NCI-H2196 (cell line): ENCODE results near the gene PRDM16.

Experiments used
- DNase-seq: peaks from one replicate; lab custom pipeline; 2025; ENCODE audit not compliant: unreplicated experiment; lab: John Stamatoyannopoulos, UW

The PRDM16 gene

DNA sequence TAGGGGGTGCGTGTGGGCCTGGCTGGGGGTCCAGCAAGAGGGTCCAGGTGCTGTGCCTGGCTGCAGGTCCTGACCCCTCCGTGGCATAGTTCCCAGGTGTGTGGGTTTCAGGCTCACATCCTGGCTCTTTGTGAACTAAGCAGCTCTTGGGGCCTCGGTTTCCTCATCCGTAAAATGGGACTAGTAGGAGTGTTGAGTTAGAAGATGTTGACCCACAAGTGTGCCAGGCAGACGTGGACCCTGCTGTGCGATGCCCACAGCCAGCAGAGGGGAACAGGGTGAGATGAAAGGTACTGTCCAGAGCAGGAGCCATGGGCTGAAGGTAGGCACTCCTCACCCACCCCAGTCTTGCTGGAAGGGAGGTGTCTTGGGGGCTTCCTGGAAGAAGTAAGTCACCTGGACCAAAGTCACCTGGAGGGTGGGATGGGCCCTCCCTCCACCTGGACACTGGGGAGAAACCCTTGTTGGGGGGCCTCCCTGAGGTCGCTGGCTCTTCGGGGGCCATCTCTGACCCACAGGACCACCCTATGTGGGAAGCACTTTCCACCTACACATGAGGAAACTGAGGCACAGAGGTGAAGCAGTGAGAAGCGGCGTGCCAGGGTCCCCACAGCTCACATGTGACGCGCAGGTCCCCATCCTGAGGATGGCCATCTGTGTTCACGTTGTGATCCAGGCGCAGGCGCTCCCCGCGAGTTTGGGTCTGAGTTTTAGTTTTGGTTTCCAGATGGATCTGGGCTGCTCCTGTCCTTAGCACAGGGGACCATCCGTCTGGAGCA lies 386.9 kb downstream of the PRDM16 start:
- DNase-seq = no peak

DNA sequence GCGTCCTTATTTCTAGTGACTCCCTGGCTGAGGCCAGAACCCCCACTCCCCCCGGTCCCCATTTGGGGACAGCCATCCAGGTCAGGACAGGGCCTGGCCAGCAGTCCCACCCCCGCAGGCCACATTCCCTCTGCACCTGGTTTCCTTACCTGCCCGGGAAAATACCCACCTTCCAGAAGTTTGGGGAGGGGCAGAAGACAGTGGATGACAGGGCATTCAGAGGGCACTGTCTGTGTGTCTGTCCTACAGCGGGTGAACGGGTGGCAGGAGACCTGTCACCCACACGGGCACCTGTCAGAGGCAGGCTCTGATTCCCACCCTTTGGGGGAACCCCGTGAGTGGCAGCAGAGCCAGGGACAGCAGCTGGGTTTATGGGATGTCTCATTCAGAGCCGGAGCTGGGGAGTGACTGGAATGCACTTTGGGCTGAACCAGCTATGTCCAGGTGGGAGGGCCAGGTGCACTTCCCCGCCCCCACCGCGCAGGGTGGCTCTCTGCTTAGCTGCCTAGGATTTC lies 387.5 kb downstream of the PRDM16 start:
- DNase-seq = no peak

DNA sequence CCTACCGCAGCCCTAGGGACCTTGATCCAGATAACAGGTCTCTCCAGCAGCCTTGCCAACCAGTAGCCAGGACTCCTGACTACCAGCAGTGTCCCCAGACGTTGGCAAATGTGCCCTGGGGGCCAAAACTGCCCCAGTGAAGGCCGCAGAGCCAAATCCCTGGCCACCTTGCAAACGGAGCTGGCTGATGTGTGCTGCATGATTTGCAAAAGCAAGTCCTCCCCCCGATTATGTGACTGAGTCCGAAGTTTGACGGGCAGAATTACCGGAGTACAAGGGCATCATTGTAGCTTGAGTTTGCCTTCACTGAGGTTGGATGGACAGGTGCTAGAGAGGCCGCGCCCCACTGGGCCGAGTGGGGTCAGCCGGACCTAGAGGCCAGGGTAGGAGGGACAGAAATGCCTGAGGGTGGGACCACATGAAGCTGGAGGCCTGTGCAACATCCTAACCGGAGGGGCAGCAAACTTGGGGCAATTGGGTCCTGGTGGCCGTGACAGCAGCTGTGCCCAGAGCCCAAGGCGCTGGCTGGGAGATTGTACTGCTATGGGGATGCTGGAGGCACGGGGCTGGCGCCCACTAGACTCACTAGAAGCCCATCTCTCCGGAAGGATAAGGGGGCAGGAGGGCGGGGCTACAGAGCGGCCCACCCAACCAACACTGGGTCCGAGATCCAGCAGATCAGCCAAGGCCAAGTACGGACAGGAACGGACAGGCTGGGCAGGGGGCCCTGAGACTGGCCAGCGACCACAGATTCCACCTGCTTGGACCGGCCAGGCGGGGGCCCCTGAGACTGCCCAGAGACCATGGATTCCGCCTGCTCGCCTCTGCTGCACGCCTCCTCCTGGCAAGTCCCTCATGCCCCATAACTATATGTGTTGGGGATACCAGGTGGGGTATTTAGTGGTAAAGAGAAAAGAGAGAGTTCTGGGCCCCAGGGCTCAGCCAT lies 388.2 kb downstream of the PRDM16 start:
- DNase-seq = no peak

DNA sequence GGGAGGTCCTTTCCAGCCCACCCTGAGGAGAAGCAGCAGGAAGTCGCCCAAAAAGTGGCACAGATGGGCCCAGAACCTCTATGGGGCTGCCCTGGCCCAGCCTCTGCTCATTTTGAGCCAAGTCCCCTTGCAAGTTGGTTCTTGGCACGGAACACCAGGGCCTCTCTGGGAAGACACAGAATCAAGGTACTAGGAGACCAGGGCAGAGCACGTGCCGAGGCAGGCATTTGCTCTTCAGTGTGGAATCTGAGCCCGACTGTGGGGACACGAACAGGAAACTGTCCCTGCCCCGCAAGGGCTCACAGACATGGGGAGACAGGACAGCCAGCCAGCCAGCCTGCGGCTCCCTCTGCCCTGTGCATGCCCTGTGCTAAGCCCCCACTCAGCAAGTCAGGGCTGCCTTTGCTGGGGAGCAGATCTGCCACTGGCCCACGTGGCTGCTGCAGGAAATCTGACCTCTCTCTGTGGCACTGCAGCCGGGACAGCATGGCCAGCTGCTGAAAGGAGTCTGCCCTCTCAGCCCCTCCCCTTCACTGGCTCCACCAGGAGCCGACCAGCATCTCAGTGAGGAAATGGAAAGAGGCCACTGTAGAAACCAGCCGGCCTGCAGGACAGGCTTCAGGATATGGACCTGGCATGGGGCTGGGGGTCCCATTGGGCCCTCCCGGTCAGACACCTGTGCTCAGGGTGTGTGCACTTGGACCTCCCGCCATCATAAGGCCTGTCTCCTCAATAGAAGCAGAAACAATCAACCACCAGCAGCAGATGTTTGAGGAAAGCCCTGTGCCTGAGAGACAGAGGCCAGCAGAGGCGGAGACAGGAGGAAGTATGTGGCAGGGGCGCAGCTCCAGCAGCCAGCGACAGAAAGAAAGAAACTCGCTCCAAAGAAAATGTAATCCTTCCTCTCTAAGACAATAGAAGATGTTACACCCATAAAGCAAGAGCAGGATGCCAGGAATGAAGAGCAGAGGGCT lies 389.2 kb downstream of the PRDM16 start:
- DNase-seq = peak; percentile 39

DNA sequence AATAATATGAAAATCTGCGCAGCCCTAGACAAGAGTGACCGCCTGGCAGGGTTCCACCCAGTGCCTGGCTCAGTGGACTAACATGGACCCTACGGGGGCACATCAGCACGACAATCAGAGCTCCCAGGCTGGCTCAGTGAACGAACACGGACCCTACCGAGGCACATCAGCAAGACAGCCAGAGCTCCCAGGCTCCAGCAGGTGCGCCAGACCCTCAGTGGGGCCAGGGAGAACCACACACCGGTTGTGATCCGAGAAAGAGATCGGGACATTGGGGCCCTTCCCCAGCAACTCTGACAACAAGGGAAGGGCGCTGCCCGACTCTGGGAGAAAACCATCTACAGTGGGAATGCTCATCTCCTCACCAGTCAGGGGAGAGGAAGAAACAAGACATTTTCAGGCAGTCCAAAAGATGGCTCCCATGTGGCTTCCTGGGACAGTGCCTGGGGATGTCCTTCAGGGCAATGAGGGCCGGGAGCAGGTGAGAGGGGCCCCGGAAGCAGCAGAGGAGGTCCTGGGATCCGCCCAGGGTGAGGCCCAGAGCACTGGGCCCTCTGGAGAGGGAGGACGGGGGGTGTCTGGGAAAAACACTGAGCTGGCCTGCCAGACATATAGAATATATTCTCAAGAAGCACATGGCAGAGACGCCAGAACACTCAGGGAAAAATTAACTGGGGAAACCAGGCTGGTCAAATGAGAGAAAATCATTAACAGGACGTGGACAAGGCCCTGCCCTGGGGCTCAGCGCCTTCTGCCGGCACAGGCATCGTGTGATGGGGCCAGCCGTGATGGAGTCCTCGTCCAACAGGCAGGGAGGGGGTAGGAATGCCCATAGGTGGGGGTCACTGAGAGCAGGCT lies 390.3 kb downstream of the PRDM16 start:
- DNase-seq = no peak

DNA sequence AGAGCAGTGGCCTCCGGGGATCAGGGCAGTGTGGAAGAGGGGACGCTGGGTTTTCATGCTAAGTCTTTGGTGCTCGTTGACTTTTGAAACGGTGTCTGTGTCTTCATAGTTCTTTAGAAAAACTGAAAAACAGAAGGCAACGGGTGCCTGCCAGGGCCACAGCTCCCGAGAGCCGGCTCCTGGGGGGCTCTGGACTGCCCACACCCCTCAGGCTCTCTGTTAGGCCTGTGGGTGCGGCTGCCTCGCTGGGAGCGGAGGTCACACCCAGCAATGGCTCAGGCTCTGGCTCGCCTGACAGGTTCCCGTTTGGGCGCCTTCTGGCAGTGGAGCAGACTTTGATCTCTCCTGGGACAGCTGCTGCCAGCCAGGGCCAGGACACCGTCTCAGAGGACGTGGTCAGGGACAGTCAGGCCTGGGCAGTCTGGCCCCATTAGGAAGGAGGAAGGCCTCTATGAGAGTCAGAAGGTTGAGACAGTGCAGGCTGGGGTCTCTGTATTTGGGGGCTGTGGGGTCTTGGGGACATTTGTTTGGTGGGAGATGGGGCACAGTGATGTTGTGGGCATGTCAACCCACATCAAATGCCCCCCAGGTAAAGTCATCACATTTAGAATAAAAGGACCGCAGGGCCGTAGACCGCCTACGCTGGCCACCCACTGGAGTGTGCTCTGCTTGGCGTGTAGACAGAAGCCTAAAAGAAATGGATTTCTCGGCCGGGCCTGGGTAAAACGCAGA lies 391.1 kb downstream of the PRDM16 start:
- DNase-seq = no peak

DNA sequence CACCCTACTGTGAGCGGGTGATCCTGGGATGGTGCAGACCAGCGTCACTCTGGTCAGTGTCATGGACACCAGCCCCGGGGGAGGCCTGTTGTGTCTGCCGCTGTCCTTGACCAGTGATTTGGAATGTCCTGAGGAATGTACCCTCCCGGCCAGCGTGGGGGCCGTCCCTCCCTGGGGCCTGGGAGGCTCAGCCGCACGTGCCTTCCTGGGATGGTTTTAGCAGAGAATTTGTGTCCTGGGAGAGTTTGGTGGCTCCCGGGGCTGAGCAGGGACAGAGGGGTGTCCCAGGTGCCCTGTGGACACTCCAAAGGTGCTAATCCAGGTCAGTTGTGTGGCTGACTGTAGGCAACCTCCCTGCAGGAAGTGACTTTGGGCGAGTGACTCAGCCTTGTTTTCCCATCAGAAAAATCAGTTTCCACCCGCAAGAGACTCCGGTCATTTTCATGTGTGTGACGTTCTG lies 391.7 kb downstream of the PRDM16 start:
- no peak for DNase-seq

DNA sequence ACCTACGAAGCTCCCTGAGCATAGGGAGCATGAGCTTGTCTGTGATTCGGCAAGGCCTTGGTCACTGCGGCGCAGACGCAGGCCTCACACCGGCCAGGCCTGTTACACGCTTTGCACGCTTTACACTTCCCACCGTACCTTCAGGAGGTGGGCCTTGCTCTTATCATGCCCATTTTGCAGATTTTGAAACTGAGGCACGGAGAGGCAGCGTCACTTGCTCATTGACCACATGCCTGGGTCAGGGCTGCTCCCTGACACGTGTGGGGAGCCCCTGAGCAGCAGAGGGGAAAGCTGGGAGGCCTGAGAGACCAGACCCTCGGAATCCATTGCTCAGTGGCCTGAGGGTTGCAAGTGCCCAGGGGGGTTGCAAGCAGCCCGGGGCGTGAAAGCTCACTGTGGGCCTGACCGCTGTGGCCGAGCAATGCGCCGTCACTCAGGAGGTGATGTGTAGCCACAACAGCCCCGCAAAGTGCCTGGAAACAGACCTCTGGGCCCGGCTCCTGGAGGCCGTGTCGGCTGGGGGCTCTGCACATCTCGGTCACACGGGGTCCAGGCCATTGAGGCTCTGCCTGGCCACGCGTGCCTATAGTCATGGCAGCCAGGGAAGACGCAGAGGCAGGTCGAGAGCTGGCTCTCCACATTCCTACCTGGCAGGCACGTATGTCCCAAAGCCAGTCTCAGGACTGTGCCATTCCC lies 392.4 kb downstream of the PRDM16 start:
- no peak for DNase-seq

DNA sequence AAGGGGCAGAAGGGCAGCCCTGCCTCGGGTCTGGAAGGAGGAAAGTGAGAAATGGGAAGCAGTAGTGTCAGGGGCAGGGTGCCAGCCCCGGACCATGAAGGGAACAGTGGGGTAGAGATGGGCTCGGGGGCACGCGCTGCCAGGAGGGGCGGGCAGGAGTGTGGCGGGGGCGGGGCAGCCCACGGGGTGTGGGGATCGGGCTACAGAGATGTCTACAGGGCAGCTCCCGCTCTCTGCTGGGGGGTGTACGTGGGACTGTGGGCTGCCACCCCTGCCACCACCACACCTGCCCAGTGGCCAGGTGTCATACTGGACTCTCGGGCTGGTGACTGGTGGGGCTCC lies 392.9 kb downstream of the PRDM16 start:
- DNase-seq = no peak

DNA sequence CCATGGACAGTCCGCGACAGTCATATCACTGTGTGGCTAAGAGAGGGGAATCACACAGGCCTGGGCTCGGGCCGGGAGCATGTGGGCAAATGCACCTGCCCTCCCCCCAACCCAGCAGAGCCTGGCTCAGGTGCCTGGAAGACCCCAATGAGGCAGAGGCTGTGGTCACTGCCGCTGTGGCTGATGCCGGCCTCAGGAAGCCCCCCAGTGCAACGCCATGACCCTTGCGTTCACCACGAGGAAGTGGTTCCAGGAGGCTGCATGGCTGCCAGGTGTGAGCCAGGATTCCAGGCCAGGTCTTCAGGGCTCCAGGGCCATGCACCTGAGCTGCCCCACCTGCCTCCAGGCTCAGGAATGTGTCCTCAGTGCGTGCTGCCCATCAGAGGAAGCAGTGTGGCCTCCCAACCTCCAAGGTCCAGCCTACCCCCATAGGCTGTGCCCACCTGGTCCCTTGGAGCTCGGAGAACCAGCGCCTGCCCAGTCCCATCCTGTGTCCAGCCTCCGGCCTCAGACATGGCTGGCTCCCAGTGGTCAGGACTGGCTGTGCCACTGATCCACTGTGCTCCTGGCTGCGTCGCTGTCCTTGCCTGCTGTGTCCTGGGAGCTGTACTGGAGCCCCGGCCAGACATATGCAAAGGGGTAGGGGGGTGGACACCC lies 393.5 kb downstream of the PRDM16 start:
- DNase-seq = no peak

DNA sequence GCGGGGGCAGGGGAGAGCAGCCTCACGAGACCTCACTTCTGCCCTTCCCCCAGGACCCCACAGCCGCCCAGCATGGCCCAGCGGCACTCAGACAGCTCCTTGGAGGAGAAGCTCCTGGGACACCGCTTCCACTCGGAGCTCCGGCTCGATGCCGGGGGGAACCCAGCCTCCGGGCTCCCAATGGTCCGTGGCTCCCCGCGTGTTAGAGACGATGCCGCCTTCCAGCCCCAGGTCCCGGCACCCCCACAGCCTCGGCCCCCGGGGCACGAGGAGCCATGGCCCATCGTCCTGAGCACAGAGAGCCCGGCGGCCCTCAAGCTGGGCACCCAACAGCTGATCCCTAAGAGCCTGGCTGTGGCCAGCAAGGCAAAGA lies 394.0 kb downstream of the PRDM16 start:
- no peak for DNase-seq

DNA sequence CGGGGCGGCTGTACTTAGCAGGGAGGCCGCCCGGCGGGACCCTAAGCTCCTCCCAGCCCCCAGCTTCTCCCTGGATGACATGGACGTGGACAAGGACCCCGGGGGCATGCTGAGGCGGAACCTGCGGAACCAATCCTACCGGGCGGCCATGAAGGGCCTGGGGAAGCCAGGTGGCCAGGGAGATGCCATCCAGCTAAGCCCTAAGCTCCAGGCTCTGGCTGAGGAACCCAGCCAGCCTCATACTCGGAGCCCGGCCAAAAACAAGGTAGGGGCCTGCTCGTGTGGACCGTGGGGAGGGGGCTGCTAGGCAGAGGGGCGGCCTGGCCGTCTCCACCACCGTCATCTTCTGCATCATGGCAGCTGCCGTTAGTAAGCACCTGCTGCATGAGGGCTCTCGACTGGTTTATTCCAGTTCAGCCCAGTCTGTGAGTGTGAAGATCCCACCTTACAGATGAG lies 394.4 kb downstream of the PRDM16 start:
- no peak for DNase-seq

DNA sequence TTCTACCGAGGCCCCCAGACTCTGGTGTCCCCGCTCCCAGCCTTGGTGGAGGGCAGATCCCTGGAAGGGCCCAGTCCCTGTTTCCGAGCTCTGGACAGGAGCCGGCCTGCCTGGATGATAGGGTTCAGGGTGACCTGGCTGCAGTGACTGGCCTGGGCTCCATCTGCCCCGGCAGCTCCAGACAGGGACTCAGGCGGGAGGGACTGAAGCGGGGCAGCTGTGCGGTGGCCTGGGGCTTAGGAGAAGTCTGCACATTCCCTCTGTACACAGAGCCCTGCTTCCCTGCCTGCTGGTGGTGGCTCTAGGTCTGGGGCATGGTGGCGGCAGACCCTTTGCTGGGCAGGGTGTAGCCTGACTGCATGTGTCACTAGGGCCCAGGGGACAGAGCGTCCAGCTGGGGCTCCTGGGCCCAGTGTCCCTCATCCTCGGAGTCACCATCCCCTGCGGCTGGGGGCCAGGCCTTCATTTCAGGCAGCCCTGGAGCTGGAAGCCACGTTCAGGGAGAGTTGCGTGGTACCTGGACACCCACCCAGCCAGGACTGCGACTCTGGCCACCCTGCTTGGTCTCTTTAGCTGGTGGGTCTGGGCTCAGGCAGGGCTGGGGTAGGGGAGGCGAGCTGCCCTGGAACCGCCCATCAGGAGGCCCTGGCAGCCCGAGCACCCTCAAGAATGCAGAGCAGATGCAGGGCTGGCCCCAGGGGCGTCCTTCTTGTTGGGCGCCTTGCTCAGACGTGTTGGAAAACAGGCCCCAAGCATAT lies 395.1 kb downstream of the PRDM16 start:
- no peak for DNase-seq

DNA sequence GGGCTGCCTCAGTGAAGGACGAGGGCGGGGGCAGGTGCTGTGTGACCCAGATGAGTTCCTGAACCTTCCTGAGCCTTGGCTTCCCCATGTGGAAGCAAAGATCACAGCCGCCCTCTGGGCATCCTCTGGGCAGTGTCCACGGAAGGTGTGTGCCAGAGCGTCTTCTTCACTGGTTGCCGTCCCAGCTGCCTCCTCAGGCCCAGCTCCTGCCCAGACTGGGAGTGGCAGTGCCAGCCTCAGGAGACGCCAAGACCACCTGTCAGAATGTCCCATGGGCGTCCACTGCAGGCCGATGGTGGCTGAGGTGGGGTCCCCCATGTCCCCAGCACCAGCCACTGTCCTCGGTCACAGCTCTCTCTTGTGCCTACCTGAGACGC lies 395.6 kb downstream of the PRDM16 start:
- no peak for DNase-seq

DNA sequence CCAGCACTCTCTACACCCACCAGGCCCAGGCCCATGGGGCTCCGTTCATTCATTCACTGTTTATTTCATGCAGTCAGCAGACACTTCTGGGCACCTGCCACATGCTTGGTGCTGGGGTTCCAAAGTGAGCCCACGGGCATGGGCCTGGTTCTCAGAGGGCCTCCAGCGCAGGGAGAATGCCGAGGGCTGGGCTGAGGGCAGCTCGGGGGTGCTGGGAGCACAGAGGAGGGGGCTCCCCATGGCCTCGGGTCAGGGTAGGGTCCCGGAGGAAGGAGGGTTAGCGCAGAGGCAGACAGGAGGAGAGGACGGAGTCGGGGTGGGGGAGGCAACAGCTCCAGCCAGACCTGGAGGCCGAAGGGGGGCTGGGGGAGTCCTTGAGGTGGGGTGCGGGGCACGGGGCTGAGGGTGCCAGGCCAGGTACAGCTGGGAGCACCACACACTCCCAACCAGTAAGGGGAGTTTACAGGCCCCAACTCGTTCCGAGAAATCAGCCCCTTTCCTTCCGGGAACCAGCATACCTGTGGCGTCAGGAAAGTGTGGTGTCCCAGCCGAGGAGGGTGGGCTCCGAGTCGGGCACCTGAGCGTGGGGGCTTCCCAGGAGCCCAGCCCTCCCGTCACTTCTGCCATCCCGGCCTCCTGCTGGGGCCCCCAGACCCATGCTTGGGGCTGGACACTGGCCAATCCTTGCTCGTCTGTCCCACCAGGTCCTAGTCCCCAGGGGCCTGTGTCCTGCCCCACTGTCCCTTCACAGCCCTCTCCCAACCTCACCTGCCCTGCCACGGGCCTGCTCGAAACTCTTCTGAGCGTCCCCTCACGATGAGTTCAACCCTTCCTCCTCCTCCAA lies 396.3 kb downstream of the PRDM16 start:
- no peak for DNase-seq

DNA sequence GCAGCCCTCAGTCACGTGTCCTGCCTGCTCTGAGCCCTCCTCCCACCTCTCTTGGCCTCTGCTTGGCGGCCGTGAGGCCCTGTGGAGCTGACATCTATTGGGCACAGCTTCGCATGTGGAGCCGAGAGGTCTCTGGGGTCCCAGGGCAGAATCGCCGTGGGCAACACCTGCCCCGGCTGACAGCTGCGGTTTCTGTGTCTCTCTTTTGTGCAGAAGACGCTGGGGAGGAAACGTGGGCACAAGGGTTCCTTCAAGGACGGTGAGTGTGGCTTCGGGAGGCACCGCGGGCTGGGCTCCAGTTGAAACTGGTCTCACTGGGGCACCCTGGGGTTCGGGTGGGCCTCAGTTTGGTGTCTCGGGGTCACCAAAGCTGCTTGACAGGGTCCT lies 396.9 kb downstream of the PRDM16 start:
- DNase-seq = no peak
